ENCODE results near the gene EMC8. TPM values are rescaled to one million over a fixed set of nuclear protein-coding genes. Genes with fewer than 3 reads are reported as not detected.

Gene EMC8
- total RNA-seq, 5 donors from 2014 or later (not counting 1 experiment from before 2014, with no cell fraction given) = 27.3 to 34.8 (median 31.1) TPM

GRCh38 chr16:85788819-85789218 lies 10.5 kb downstream of the EMC8 start:
- Histone ChIP-seq H3K36me3 (ENCODE audit: control insufficient read depth in 2 of 2, extremely low read depth in 1 of 2, insufficient read depth in 1 of 2, low read length in 1 of 2) (peaks cover 9 to 61% of the 10 kb centered on the region in 2 donors), H3K9me3 (no peaks in the 10 kb centered on the region), H3K4me1 (ENCODE audit: control insufficient read depth in 1 of 2, extremely low read depth in 1 of 2, insufficient read depth in 2 of 2, low read length in 2 of 2) (peaks cover 4 to 14% of the 10 kb centered on the region in 2 experiments), H3K27ac (ENCODE audit: low read length) (no peak overlapping the region), H3K4me3 (ENCODE audit: control insufficient read depth in 1 of 2, extremely low read depth in 1 of 2, low read length in 1 of 2) (no peak overlapping the region), H3K27me3 (replicated peaks in 1 of 2; ENCODE audit: control insufficient read depth in 2 of 2, extremely low read depth in 1 of 2, insufficient read depth in 2 of 2, low read length in 1 of 2) (no peaks in the 10 kb centered on the region)
- WGBS (ENCODE audit: insufficient coverage) = 100% methylated on average over 5 of the region's 11 CpGs
- Mint-ChIP-seq H3K9me3 (peaks cover 0 to 6% (median 0%) of the 10 kb centered on the region in 3 donors), H3K4me1 (peaks cover 42 to 51% (median 50%) of the 10 kb centered on the region in 3 donors), H3K27ac (peak overlapping the region in 1 of 2 donors; percentile 29), H3K4me3 (peak overlapping the region in 1 of 3 donors; percentile 60), H3K36me3 (peaks cover 52% of the 10 kb centered on the region), H3K27me3 (no peaks in the 10 kb centered on the region)
- ATAC-seq (replicated peaks in 1 of 4) (no peak), DNase-seq (no peak)
- ChIA-PET POLR2A (interaction anchor here in 1 of 2 donors (0.5 kb wide), 1 partner anchor 65 kb away, joined by 3 read pairs; no protein-coding TSS in a partner anchor), CTCF (no interaction called here)

- ATAC-seq (replicated peaks in 1 of 4) (no peak), DNase-seq (no peak)
- POLR2A ChIA-PET = no interaction called here
- no peaks in the 10 kb centered on the region for H3K9me3 ChIP-seq
- H3K27me3 Mint-ChIP-seq = no peaks in the 10 kb centered on the region
- no peaks in the 10 kb centered on the region for H3K27me3 ChIP-seq (replicated peaks in 1 of 2; ENCODE audit: control insufficient read depth in 2 of 2, extremely low read depth in 1 of 2, insufficient read depth in 2 of 2, low read length in 1 of 2)
- CTCF ChIA-PET = no interaction called here
- H3K4me3 Mint-ChIP-seq = no peak overlapping the region
- peaks cover 45% of the 10 kb centered on the region for H3K36me3 Mint-ChIP-seq
- no peak overlapping the region for H3K27ac Mint-ChIP-seq
- WGBS (ENCODE audit: insufficient coverage) = no CpG with 5 or more reads among the region's 2 CpGs
- H3K9me3 Mint-ChIP-seq = no peaks in the 10 kb centered on the region
- peaks cover 5 to 50% of the 10 kb centered on the region in 2 donors for H3K36me3 ChIP-seq (ENCODE audit: control insufficient read depth in 2 of 2, extremely low read depth in 1 of 2, insufficient read depth in 1 of 2, low read length in 1 of 2)
- peaks cover 4 to 14% of the 10 kb centered on the region in 2 experiments for H3K4me1 ChIP-seq (ENCODE audit: control insufficient read depth in 1 of 2, extremely low read depth in 1 of 2, insufficient read depth in 2 of 2, low read length in 2 of 2)
- peaks cover 20 to 36% (median 29%) of the 10 kb centered on the region in 3 donors for H3K4me1 Mint-ChIP-seq
- no peak overlapping the region for H3K27ac ChIP-seq (ENCODE audit: low read length)
- H3K4me3 ChIP-seq (ENCODE audit: control insufficient read depth in 1 of 2, extremely low read depth in 1 of 2, low read length in 1 of 2) = no peak overlapping the region
Observed at GRCh38 chr16:85785927-85786326, 13.4 kb downstream of the EMC8 start.

DNA sequence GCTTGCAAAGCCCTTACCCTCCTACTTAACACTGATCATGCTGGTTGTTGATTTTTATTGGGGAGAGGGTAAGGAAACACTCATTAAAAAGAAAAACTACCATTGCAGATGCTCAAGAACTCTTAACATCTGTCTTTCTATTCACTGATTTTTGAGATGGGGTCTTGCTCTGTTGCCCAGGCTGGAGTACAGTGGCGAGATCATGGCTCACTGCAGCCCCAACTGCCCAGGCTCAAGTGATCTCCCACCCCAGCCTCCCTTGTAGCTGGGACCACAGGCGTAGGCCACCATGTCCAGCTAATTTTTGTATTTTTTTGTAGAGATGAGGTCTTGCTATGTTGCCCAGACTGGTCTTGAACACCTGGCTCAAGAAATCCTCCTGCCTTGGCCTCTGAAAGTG lies 14.5 kb downstream of the EMC8 start:
- Mint-ChIP-seq H3K9me3 (no peaks in the 10 kb centered on the region), H3K4me1 (peaks cover 9 to 25% (median 18%) of the 10 kb centered on the region in 3 donors), H3K27me3 (no peaks in the 10 kb centered on the region), H3K4me3 (no peak overlapping the region), H3K36me3 (peaks cover 49% of the 10 kb centered on the region), H3K27ac (no peak overlapping the region)
- ATAC-seq (replicated peaks in 1 of 4) = no peak
- H3K9me3 ChIP-seq = no peaks in the 10 kb centered on the region
- peaks cover 9 to 61% of the 10 kb centered on the region in 2 donors for H3K36me3 ChIP-seq (ENCODE audit: control insufficient read depth in 2 of 2, extremely low read depth in 1 of 2, insufficient read depth in 1 of 2, low read length in 1 of 2)
- ChIA-PET CTCF (no interaction called here), POLR2A (interaction anchor here in 1 of 2 donors (0.6 kb wide), 1 partner anchor 44 kb away, joined by 3 read pairs; no protein-coding TSS in a partner anchor)
- DNase-seq = no peak
- H3K27ac ChIP-seq (ENCODE audit: low read length) = no peak overlapping the region
- peaks cover 0 to 6% of the 10 kb centered on the region in 2 experiments for H3K4me1 ChIP-seq (ENCODE audit: control insufficient read depth in 1 of 2, extremely low read depth in 1 of 2, insufficient read depth in 2 of 2, low read length in 2 of 2)
- WGBS (ENCODE audit: insufficient coverage) = no CpG with 5 or more reads among the region's 2 CpGs
- H3K27me3 ChIP-seq (replicated peaks in 1 of 2; ENCODE audit: control insufficient read depth in 2 of 2, extremely low read depth in 1 of 2, insufficient read depth in 2 of 2, low read length in 1 of 2) = no peaks in the 10 kb centered on the region
- no peak overlapping the region for H3K4me3 ChIP-seq (ENCODE audit: control insufficient read depth in 1 of 2, extremely low read depth in 1 of 2, low read length in 1 of 2)

- H3K4me3 ChIP-seq (ENCODE audit: control insufficient read depth in 1 of 2, extremely low read depth in 1 of 2, low read length in 1 of 2) = no peak overlapping the region
Observed at GRCh38 chr16:85783441-85783840, 15.9 kb downstream of the EMC8 start.

GRCh38 chr16:85782451-85782850 lies 16.9 kb downstream of the EMC8 start:
- WGBS (ENCODE audit: insufficient coverage) = 94% methylated on average over 6 of the region's 6 CpGs
- no peak overlapping the region for H3K27ac ChIP-seq (ENCODE audit: low read length)
- Mint-ChIP-seq H3K27me3 (no peaks in the 10 kb centered on the region), H3K9me3 (no peaks in the 10 kb centered on the region), H3K4me3 (no peak overlapping the region), H3K36me3 (peaks cover 57% of the 10 kb centered on the region), H3K4me1 (peaks cover 0 to 9% (median 0%) of the 10 kb centered on the region in 3 donors), H3K27ac (peak overlapping the region; percentile 1 to 61)
- peaks cover 8 to 66% of the 10 kb centered on the region in 2 donors for H3K36me3 ChIP-seq (ENCODE audit: control insufficient read depth in 2 of 2, extremely low read depth in 1 of 2, insufficient read depth in 1 of 2, low read length in 1 of 2)
- ATAC-seq (replicated peaks in 1 of 4) = no peak
- no peaks in the 10 kb centered on the region for H3K9me3 ChIP-seq
- peaks cover 0 to 4% of the 10 kb centered on the region in 2 experiments for H3K4me1 ChIP-seq (ENCODE audit: control insufficient read depth in 1 of 2, extremely low read depth in 1 of 2, insufficient read depth in 2 of 2, low read length in 2 of 2)
- DNase-seq = no peak
- ChIA-PET CTCF (no interaction called here), POLR2A (no interaction called here)
- no peak overlapping the region for H3K4me3 ChIP-seq (ENCODE audit: control insufficient read depth in 1 of 2, extremely low read depth in 1 of 2, low read length in 1 of 2)
- H3K27me3 ChIP-seq (replicated peaks in 1 of 2; ENCODE audit: control insufficient read depth in 2 of 2, extremely low read depth in 1 of 2, insufficient read depth in 2 of 2, low read length in 1 of 2) = no peaks in the 10 kb centered on the region

More at GRCh38 chr16:85783441-85783840, 15.9 kb downstream of the EMC8 start:
- H3K36me3 Mint-ChIP-seq = peaks cover 57% of the 10 kb centered on the region
- Histone ChIP-seq H3K9me3 (no peaks in the 10 kb centered on the region), H3K27me3 (replicated peaks in 1 of 2; ENCODE audit: control insufficient read depth in 2 of 2, extremely low read depth in 1 of 2, insufficient read depth in 2 of 2, low read length in 1 of 2) (no peaks in the 10 kb centered on the region), H3K36me3 (ENCODE audit: control insufficient read depth in 2 of 2, extremely low read depth in 1 of 2, insufficient read depth in 1 of 2, low read length in 1 of 2) (peaks cover 13 to 67% of the 10 kb centered on the region in 2 donors), H3K27ac (ENCODE audit: low read length) (no peak overlapping the region), H3K4me1 (ENCODE audit: control insufficient read depth in 1 of 2, extremely low read depth in 1 of 2, insufficient read depth in 2 of 2, low read length in 2 of 2) (peaks cover 0 to 4% of the 10 kb centered on the region in 2 experiments)
- DNase-seq (no peak), ATAC-seq (replicated peaks in 1 of 4) (no peak)
- no peak overlapping the region for H3K4me3 Mint-ChIP-seq
- H3K4me1 Mint-ChIP-seq = peaks cover 0 to 12% (median 6%) of the 10 kb centered on the region in 3 donors
- POLR2A ChIA-PET = no interaction called here
- no peaks in the 10 kb centered on the region for H3K9me3 Mint-ChIP-seq
- CTCF ChIA-PET = no interaction called here
- peak overlapping the region in 1 of 2 donors; percentile 25 for H3K27ac Mint-ChIP-seq
- WGBS (ENCODE audit: insufficient coverage) = 90% methylated on average over 5 of the region's 8 CpGs
- no peaks in the 10 kb centered on the region for H3K27me3 Mint-ChIP-seq

DNA sequence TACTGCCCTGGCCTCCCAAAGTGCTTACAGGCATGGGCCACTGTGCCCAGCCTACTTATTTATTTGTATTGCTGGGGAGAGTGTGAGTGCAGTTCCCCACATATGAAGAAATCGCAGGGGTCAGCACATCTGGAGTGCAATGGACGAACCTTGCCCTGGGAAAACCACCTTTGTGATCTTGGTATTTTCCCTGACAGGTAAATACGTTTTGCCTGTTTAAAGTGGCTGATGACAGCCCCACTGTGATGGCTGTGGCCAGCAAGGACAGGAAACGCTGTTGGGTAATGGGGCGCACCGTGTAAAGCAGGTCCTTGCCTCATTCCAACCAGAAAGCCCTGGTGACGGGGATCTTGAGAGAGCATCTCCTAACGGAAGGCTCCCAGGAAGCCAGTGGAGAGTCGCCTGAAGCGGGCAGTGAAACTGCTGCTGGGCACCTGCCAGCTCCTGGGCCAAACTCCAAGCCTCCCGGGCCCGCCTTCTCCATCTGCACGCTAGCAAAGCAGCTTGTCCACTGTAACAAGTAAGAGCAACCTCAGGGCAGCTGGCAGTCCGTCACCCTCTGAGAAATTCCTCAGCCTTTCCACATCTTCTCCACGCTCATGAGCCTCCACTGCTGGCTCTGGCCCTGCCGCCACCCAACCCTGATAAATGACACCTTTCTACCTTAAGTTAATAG lies 17.5 kb downstream of the EMC8 start:
- H3K4me3 ChIP-seq (ENCODE audit: control insufficient read depth in 1 of 2, extremely low read depth in 1 of 2, low read length in 1 of 2) = no peak overlapping the region
- H3K27ac Mint-ChIP-seq = peak overlapping the region in 1 of 2 donors; percentile 61
- H3K36me3 ChIP-seq (ENCODE audit: control insufficient read depth in 2 of 2, extremely low read depth in 1 of 2, insufficient read depth in 1 of 2, low read length in 1 of 2) = peaks cover 8 to 64% of the 10 kb centered on the region in 2 donors
- ChIA-PET POLR2A (no interaction called here), CTCF (no interaction called here)
- no peak overlapping the region for H3K4me3 Mint-ChIP-seq
- no peak overlapping the region for H3K27ac ChIP-seq (ENCODE audit: low read length)
- 96% methylated on average over 16 of the region's 16 CpGs for WGBS (ENCODE audit: insufficient coverage)
- no peaks in the 10 kb centered on the region for H3K27me3 Mint-ChIP-seq
- H3K27me3 ChIP-seq (replicated peaks in 1 of 2; ENCODE audit: control insufficient read depth in 2 of 2, extremely low read depth in 1 of 2, insufficient read depth in 2 of 2, low read length in 1 of 2) = no peaks in the 10 kb centered on the region
- no peaks in the 10 kb centered on the region for H3K9me3 Mint-ChIP-seq
- H3K9me3 ChIP-seq = no peaks in the 10 kb centered on the region
- H3K4me1 ChIP-seq (ENCODE audit: control insufficient read depth in 1 of 2, extremely low read depth in 1 of 2, insufficient read depth in 2 of 2, low read length in 2 of 2) = peaks cover 0 to 4% of the 10 kb centered on the region in 2 experiments
- no peak for DNase-seq
- H3K36me3 Mint-ChIP-seq = peaks cover 57% of the 10 kb centered on the region
- no peak for ATAC-seq (replicated peaks in 1 of 4)
- H3K4me1 Mint-ChIP-seq = peaks cover 0 to 9% (median 0%) of the 10 kb centered on the region in 3 donors
